ENCODE results near the gene ABCD3.

DNA sequence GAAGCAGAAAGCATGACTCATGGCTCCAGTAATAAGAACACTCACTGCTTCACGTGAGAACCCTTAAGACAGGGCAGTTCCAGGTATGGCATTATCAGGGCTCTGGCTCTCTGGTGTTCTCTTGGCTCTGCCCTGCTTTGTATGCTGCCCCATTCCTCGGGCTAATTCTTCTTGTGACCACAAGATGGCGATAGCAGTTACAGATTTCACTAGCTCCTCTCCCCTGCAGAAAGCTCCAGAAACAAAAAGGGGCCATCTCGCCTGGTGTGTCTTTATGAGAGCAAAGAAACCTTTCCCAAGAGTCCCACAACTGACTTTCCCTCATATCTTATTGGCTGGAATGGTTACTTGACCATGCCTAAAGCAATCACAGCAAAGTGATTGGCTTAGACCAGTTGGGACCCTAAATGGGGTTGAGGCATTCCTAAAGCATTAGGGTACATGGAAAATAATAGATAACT lies 63.3 kb downstream of the ABCD3 start:
- TF ChIP-seq SPI1 (IDR thresholded peaks at IDR 0.05; ENCODE audit: low read depth, low read length) (no peak), POLR2A (IDR thresholded peaks at IDR 0.05; ENCODE audit: low read depth, low read length) (no peak), TAF1 (IDR thresholded peaks at IDR 0.05; ENCODE audit: low read depth, low read length) (no peak)

All from GM12891 (cell line).